Urinary bladder (tissue), 4 donors: ENCODE measurements around the gene OLFML3. TPM values are rescaled to one million over a fixed set of nuclear protein-coding genes. Genes with fewer than 3 reads are reported as not detected.

Experiments used
- DNase-seq: peaks from one replicate; pipeline ENCODE4 v3.0.0-alpha.2; 2015; ENCODE audit errors: extremely low spot score
- H3K27ac ChIP-seq: one replicate; pipeline ENCODE4 v1.5.1; 2013; ENCODE audit warnings: low read depth, mild to moderate bottlenecking, moderate library complexity
- H3K36me3 ChIP-seq: one replicate; pipeline ENCODE4 v1.6.1; 2013; ENCODE audit warnings: mild to moderate bottlenecking, moderate library complexity; ENCODE audit not compliant: insufficient read depth
- H3K4me1 ChIP-seq: one replicate; pipeline ENCODE4 v1.6.1; 2013; ENCODE audit warnings: mild to moderate bottlenecking, moderate library complexity; ENCODE audit not compliant: insufficient read depth
- H3K4me3 ChIP-seq: one replicate; pipeline ENCODE4 v1.5.1; 2013; ENCODE audit warnings: low read depth, low read length
- WGBS: extraction: QIAGEN DNeasy Blood & Tissue Kit; methylation state at CpG from one replicate; pipeline ENCODE4 v1.1.7; 2013; 5-methylcytosine and 5-hydroxymethylcytosine counted together
- polyA plus RNA-seq: library from polyadenylated mRNA; stranded (reverse); fragments of 200-250 nt; gene quantifications from one replicate; pipeline ENCODE4 v1.2.3, GENCODE V29; 2013
- total RNA-seq: library from RNA; depleted of rRNA; stranded (reverse); fragments of >200 nt; gene quantifications from one replicate; pipeline ENCODE4 v1.2.3, GENCODE V29; 2014
- donor health status: healthy with polysubstance abuse.
- donor health status: healthy.

Gene OLFML3
- total RNA-seq (206 TPM), polyA plus RNA-seq (144 TPM)

- Histone ChIP-seq H3K36me3 (no peaks in the 10 kb centered on the region), H3K4me1 (no peaks in the 10 kb centered on the region), H3K27ac (peak within 1 kb of the TSS; percentile 58), H3K4me3 (peak within 1 kb of the TSS; percentile 33)
- 12% methylated on average over 13 of the region's 13 CpGs for WGBS
- peak; percentile 94 for DNase-seq
Observed at GRCh38 chr1:113978863-113979702, at the start of gene OLFML3. Gene OLFML3, plus strand, starts transcription at chr1:113979474. Its CDS starts 43 bp downstream, at chr1:113979517.

- H3K27ac ChIP-seq = peak overlapping the region; percentile 93
- no peaks in the 10 kb centered on the region for H3K4me1 ChIP-seq
- WGBS = under 1% methylated on average over 64 of the region's 64 CpGs
- H3K4me3 ChIP-seq = peak overlapping the region; percentile 93
- no peaks in the 10 kb centered on the region for H3K36me3 ChIP-seq
- DNase-seq = no peak
Observed at GRCh38 chr1:113929750-113930498, 49.4 kb upstream of the OLFML3 start.

GRCh38 chr1:113930499-113931161, 48.6 kb upstream of the OLFML3 start:
- no peaks in the 10 kb centered on the region for H3K36me3 ChIP-seq
- DNase-seq = peak; percentile 35
- H3K27ac ChIP-seq = peak overlapping the region; percentile 93
- H3K4me3 ChIP-seq = peak overlapping the region; percentile 93
- H3K4me1 ChIP-seq = no peaks in the 10 kb centered on the region
- 1% methylated on average over 8 of the region's 8 CpGs for WGBS

GRCh38 chr1:113931451-113931851, 47.8 kb upstream of the OLFML3 start:
- no peak overlapping the region for H3K4me3 ChIP-seq

DNA sequence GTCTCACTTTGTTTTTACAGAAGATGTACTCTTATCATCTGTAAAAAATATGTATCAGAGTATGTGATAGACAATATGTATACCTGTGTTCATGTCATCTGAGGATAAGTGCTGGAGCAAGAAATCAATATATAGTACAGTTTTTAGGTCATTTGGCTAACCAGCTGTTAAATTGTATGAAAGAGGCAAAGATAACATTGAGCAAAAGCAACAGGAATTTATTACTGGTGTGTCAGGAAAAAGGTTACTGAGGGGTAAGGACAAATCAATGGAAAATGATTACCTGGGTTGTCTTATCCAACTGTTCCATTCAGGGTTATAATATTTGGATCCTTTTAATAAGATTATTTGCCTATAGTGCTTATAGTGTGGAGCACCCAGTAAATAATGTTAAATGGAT, 45.3 kb upstream of the OLFML3 start:
- peaks cover 2% of the 10 kb centered on the region for H3K4me1 ChIP-seq
- no peaks in the 10 kb centered on the region for H3K36me3 ChIP-seq
- no peak overlapping the region for H3K27ac ChIP-seq
- no peak for DNase-seq
- H3K4me3 ChIP-seq = no peak overlapping the region

More at GRCh38 chr1:113931451-113931851, 47.8 kb upstream of the OLFML3 start:
- H3K27ac ChIP-seq = no peak overlapping the region
- 14% methylated on average over 3 of the region's 3 CpGs for WGBS
- no peaks in the 10 kb centered on the region for H3K36me3 ChIP-seq
- no peak for DNase-seq
- no peaks in the 10 kb centered on the region for H3K4me1 ChIP-seq

DNA sequence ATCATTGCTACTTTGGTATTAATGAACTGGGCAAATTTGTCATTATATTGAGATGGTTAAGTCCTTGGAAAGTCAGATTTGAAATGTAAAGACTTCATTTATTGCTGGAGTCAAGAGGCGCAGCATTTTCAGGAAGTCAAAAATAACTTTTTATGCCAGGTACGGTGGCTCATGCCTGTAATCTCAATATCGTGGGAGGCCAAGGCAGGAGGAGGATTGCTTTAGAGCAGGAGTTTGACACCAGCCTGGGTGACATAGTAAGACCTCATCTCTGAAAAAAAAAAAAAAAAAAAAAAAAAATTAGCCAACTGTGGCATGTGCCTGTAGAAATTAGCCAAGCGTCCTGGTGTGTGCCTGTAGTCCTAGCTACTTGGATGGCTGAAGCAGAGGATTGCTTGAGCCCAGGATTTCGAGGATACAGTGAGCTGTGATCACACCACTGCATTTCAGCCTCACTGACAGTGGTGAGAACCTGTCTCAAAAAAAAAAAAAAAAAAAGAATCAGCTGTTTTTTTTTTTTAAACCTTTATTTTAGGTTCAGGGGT, 44.7 kb upstream of the OLFML3 start:
- H3K27ac ChIP-seq = no peak overlapping the region
- no peak for DNase-seq
- H3K4me1 ChIP-seq = peaks cover 2% of the 10 kb centered on the region
- WGBS = 76% methylated on average over 5 of the region's 5 CpGs
- H3K36me3 ChIP-seq = no peaks in the 10 kb centered on the region
- H3K4me3 ChIP-seq = no peak overlapping the region

DNA sequence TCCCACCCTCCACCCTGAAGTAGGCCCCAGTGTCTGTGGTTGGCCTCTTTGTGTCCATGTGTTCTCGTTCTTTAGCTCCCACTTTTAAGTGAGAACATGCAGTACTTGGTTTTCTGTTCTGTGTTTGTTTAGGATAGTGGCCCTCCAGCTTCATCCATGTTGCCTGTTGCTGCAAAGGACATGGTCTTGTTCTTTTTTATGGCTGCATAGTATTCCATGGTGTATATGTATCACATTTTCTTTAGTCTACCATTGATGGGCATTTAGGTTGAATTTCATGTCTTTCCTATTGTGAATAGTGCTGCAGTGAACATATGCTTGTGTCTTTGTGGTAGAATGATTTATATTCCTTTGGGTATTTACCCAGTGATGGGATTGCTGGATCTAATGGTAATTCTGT, 44.1 kb upstream of the OLFML3 start:
- peaks cover 2% of the 10 kb centered on the region for H3K4me1 ChIP-seq
- 96% methylated on average over 1 of the region's 1 CpG for WGBS
- no peak for DNase-seq

DNA sequence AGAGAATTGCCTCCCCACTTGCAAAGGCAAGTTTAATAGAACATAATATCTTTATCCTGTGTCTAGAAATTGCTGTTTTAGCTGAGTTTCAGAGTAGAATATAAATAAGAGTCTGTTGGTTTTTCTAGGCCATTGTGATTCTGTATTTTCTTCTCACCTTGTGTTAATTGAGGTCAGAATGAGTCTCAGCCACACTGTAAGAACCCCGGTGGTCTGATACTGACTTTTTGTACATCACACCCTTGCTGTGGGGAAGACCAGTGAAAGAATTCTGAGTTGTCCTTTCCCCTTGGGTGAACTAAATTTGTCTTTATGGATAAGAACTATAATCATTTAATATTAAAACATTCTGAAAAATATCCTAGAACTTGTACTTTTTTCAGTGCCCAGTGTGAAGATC, 43.3 kb upstream of the OLFML3 start:
- no peak for DNase-seq
- Histone ChIP-seq H3K36me3 (no peaks in the 10 kb centered on the region), H3K27ac (no peak overlapping the region), H3K4me1 (peaks cover 2% of the 10 kb centered on the region), H3K4me3 (no peak overlapping the region)
- WGBS = 79% methylated on average over 1 of the region's 1 CpG

More for the DNA sequence above, 44.1 kb upstream of the OLFML3 start:
- Histone ChIP-seq H3K36me3 (no peaks in the 10 kb centered on the region), H3K27ac (no peak overlapping the region), H3K4me3 (no peak overlapping the region)

GRCh38 chr1:113937146-113937545, 42.1 kb upstream of the OLFML3 start:
- Histone ChIP-seq H3K4me3 (no peak overlapping the region), H3K4me1 (peaks cover 2% of the 10 kb centered on the region), H3K27ac (no peak overlapping the region), H3K36me3 (no peaks in the 10 kb centered on the region)
- 63% methylated on average over 1 of the region's 1 CpG for WGBS
- DNase-seq = no peak

DNA sequence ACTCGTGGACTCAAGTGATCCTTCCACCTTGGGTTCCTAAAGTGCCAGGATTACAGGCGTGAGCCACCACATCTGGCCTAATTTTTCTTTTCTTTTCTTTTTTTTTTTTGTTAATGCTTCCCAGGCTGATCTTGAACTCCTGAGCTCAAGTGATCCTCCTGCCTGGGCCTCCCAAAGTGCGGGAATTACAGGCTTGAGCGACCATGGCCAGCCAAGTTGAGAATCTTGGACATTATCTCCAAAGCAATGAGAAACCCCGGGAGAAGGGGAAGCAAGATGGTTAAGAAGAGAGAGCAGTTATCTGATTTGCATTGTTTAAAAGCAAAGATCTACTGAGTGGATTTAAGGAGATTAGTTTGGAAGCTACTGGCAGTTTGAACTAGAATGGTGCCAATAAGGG, 41.1 kb upstream of the OLFML3 start:
- no peaks in the 10 kb centered on the region for H3K36me3 ChIP-seq
- peaks cover 2% of the 10 kb centered on the region for H3K4me1 ChIP-seq
- H3K4me3 ChIP-seq = no peak overlapping the region
- no peak overlapping the region for H3K27ac ChIP-seq
- no peak for DNase-seq
- WGBS = 69% methylated on average over 5 of the region's 5 CpGs

DNA sequence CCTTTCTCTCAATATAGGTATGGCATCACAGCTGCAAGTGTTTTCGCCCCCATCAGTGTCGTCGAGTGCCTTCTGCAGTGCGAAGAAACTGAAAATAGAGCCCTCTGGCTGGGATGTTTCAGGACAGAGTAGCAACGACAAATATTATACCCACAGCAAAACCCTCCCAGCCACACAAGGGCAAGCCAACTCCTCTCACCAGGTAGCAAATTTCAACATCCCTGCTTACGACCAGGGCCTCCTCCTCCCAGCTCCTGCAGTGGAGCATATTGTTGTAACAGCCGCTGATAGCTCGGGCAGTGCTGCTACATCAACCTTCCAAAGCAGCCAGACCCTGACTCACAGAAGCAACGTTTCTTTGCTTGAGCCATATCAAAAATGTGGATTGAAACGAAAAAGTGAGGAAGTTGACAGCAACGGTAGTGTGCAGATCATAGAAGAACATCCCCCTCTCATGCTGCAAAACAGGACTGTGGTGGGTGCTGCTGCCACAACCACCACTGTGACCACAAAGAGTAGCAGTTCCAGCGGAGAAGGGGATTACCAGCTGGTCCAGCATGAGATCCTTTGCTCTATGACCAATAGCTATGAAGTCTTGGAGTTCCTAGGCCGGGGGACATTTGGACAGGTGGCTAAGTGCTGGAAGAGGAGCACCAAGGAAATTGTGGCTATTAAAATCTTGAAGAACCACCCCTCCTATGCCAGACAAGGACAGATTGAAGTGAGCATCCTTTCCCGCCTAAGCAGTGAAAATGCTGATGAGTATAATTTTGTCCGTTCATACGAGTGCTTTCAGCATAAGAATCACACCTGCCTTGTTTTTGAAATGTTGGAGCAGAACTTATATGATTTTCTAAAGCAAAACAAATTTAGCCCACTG, 38.7 kb upstream of the OLFML3 start:
- WGBS = 82% methylated on average over 16 of the region's 16 CpGs
- H3K4me1 ChIP-seq = peaks cover 2% of the 10 kb centered on the region
- H3K27ac ChIP-seq = no peak overlapping the region

DNA sequence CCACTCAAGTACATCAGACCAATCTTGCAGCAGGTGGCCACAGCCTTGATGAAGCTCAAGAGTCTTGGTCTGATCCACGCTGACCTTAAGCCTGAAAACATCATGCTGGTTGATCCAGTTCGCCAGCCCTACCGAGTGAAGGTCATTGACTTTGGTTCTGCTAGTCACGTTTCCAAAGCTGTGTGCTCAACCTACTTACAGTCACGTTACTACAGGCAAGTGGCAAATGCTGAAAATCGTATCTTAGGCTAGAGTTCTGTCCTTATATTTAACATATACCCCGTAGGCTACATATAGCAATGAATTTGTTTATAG, 38.1 kb upstream of the OLFML3 start:
- DNase-seq = no peak
- no peak overlapping the region for H3K27ac ChIP-seq
- 81% methylated on average over 7 of the region's 7 CpGs for WGBS
- H3K4me1 ChIP-seq = peaks cover 4% of the 10 kb centered on the region
- no peak overlapping the region for H3K4me3 ChIP-seq
- H3K36me3 ChIP-seq = no peaks in the 10 kb centered on the region

More for the DNA sequence above, 38.7 kb upstream of the OLFML3 start:
- DNase-seq = no peak
- H3K36me3 ChIP-seq = no peaks in the 10 kb centered on the region
- no peak overlapping the region for H3K4me3 ChIP-seq

DNA sequence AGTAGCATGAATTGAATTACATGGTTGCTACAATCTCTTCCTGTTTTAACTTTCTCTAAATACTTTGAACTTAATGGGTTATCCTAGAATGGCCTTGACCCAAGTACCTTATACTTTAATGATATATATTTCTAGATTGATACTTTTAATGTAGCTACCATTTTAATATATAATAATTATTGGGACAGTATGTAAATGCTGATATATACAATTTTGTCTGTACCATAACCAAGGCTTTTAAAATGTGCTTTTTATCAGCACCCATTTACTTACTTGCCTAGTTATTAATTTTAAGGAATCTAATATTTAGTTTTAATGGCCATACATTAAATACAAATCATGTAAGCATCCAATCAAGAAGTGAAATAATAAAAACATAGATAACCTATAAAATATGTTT, 36.7 kb upstream of the OLFML3 start:
- no peaks in the 10 kb centered on the region for H3K36me3 ChIP-seq
- no peak overlapping the region for H3K27ac ChIP-seq
- H3K4me1 ChIP-seq = peaks cover 3% of the 10 kb centered on the region
- no peak overlapping the region for H3K4me3 ChIP-seq
- DNase-seq = no peak
